ENCODE results near the gene MLPH. TPM values are rescaled to one million over a fixed set of nuclear protein-coding genes. Genes with fewer than 3 reads are reported as not detected.

Gene MLPH
- total and polyA plus RNA-seq, 12 donors: 0.12 to 3.6 (median 0.84) TPM; not detected in 1

GRCh38 chr2:237599465-237600110, 112.5 kb downstream of the MLPH start:
- peak overlapping the region in 4 of 5 donors; percentile 5 to 78 (median 52) for H3K27ac ChIP-seq
- DNase-seq: no peak
- 65 to 69% (median 68%) methylated on average over 9 of the region's 9 CpGs for WGBS, 4 donors
- H3K9me3 ChIP-seq (replicated peaks in 1 of 3): no peaks in the 10 kb centered on the region
- no peak for TF ChIP-seq CTCF (IDR thresholded peaks at IDR 0.05)
- TF ChIP-seq POLR2A (IDR thresholded peaks at IDR 0.05): no peak
- H3K4me3 ChIP-seq: peak overlapping the region in 1 of 4 donors; percentile 13
- intact Hi-C loops (cut with DNase I): loop anchor here in 1 of 2 donors (10.0 kb wide), 1 partner anchor 65 kb away; no protein-coding TSS in a partner anchor
- H3K4me1 ChIP-seq (replicated peaks in 1 of 2): peaks cover 18 to 20% of the 10 kb centered on the region in 2 donors
- H3K36me3 ChIP-seq (replicated peaks in 1 of 2): no peaks in the 10 kb centered on the region
- no peaks in the 10 kb centered on the region for H3K27me3 ChIP-seq

GRCh38 chr2:237600205-237600846, 113.3 kb downstream of the MLPH start:
- no peaks in the 10 kb centered on the region for H3K27me3 ChIP-seq
- TF ChIP-seq POLR2A (IDR thresholded peaks at IDR 0.05) (no peak), CTCF (IDR thresholded peaks at IDR 0.05) (no peak)
- peaks cover 11 to 12% of the 10 kb centered on the region in 2 donors for H3K4me1 ChIP-seq (replicated peaks in 1 of 2)
- peak overlapping the region in 4 of 5 donors; percentile 5 to 78 (median 52) for H3K27ac ChIP-seq
- DNase-seq: peak in 5 of 7 donors; percentile 45 to 78 (median 52)
- H3K36me3 ChIP-seq (replicated peaks in 1 of 2): no peaks in the 10 kb centered on the region
- intact Hi-C loops (cut with DNase I): no loop called here
- WGBS, 4 donors: 36 to 58% (median 43%) methylated on average over 9 to 16 of the region's 16 CpGs
- no peaks in the 10 kb centered on the region for H3K9me3 ChIP-seq (replicated peaks in 1 of 3)
- peak overlapping the region in 1 of 4 donors; percentile 13 for H3K4me3 ChIP-seq

- Histone ChIP-seq H3K27ac (no peak overlapping the region), H3K36me3 (replicated peaks in 1 of 2) (no peaks in the 10 kb centered on the region), H3K27me3 (no peaks in the 10 kb centered on the region), H3K9me3 (replicated peaks in 1 of 3) (no peaks in the 10 kb centered on the region), H3K4me3 (no peak overlapping the region), H3K4me1 (replicated peaks in 1 of 2) (peaks cover 10% of the 10 kb centered on the region in 2 donors)
- intact Hi-C loops (cut with DNase I): no loop called here
- DNase-seq: no peak
- 90 to 93% (median 93%) methylated on average over 12 to 14 of the region's 14 CpGs for WGBS, 4 donors
- TF ChIP-seq POLR2A (IDR thresholded peaks at IDR 0.05) (no peak), CTCF (IDR thresholded peaks at IDR 0.05) (no peak)
Measured at GRCh38 chr2:237601453-237602116, 114.5 kb downstream of the MLPH start.

- Histone ChIP-seq H3K36me3 (replicated peaks in 1 of 2) (no peaks in the 10 kb centered on the region), H3K27me3 (no peaks in the 10 kb centered on the region), H3K27ac (no peak overlapping the region), H3K4me3 (no peak overlapping the region), H3K4me1 (replicated peaks in 1 of 2) (peaks cover 10% of the 10 kb centered on the region in 2 donors), H3K9me3 (replicated peaks in 1 of 3) (no peaks in the 10 kb centered on the region)
- intact Hi-C loops (cut with DNase I): no loop called here
- TF ChIP-seq CTCF (IDR thresholded peaks at IDR 0.05) (no peak), POLR2A (IDR thresholded peaks at IDR 0.05) (no peak)
- 93 to 95% (median 93%) methylated on average over 7 of the region's 7 CpGs for whole genome bisulfite sequencing, 4 donors
- DNase-seq: no peak
Measured at GRCh38 chr2:237602409-237602808, 115.4 kb downstream of the MLPH start.
